GM12878 (cell line): ENCODE results near the gene PDE11A. TPM values are rescaled to one million over a fixed set of nuclear protein-coding genes. Genes with fewer than 3 reads are reported as not detected.

ENCODE experiments used
- ATAC-seq: fragments of 200-7000 bp; cut with Tn5 transposase; 3 replicates; pipeline ENCODE4 v1.9.1; 2020; ENCODE audit warnings: mild to moderate bottlenecking, moderate library complexity
- BruUV-seq: library from RNA; stranded (reverse); fragments of 400-500 nt; replicated peaks from 2 replicates; lab custom pipeline; 2021; lab: Mats Ljungman, UMichigan
- CTCF ChIA-PET: fragments of 300-600 bp; sonication (Branson Sonifier 250); formaldehyde crosslinking; extraction: SDS; loops from one replicate; lab custom pipeline; 2021; ENCODE audit warnings: inconsistent platforms; lab: Yijun Ruan, JAX
- POLR2A ChIA-PET: fragments of 350-600 bp; formaldehyde crosslinking; extraction: SDS; loops from one replicate; lab custom pipeline; 2021; ENCODE audit warnings: inconsistent platforms; lab: Charles Lee
- RAD21 ChIA-PET: fragments of 300-600 bp; sonication (Branson Sonifier 250); formaldehyde crosslinking; loops from one replicate; lab custom pipeline; 2023; ENCODE audit warnings: antibody characterized with exemption; ENCODE audit not compliant: unreplicated experiment; lab: Charles Lee
- SMC1A ChIA-PET: fragments of 300-600 bp; sonication (Branson Sonifier 250); formaldehyde crosslinking; loops from one replicate; lab custom pipeline; 2023; ENCODE audit not compliant: unreplicated experiment, uncharacterized antibody; lab: Charles Lee
- DNase-seq: peaks from one replicate; pipeline ENCODE4 v3.0.0-alpha.2; 2011; ENCODE audit warnings: low read depth, low spot score
- FAIRE-seq: peaks from 3 replicates; lab custom pipeline; 2011; peaks lifted over from hg19 to GRCh38; lab: Jason Lieb, UNC
- H2AFZ ChIP-seq: 2 replicates; pipeline ENCODE4 v1.6.0; 2011; ENCODE audit warnings: low read depth, low read length, control low read depth; ENCODE audit not compliant: control insufficient read depth
- H3K27ac ChIP-seq: 2 replicates; pipeline ENCODE4 v1.5.1; 2011; ENCODE audit warnings: control low read depth; ENCODE audit not compliant: control insufficient read depth, insufficient read depth
- H3K27me3 ChIP-seq, 2 experiments: replicated peaks in 1 of 2; 2 replicates each; pipeline versions ENCODE4 v1.6.0 to v1.6.1; 2011; ENCODE audit warnings: low read length in 1 of 2; ENCODE audit not compliant: control insufficient read depth in 2 of 2, insufficient read depth in 2 of 2
- H3K36me3 ChIP-seq, 2 experiments: 2 replicates each; pipeline ENCODE4 v1.5.1; 2011; ENCODE audit warnings: low read length in 1 of 2; ENCODE audit not compliant: control insufficient read depth in 2 of 2, insufficient read depth in 2 of 2
- H3K4me1 ChIP-seq: 2 replicates; pipeline ENCODE4 v1.6.1; 2011; ENCODE audit warnings: mild to moderate bottlenecking, low read length, moderate library complexity, mixed read lengths; ENCODE audit not compliant: control insufficient read depth, insufficient read depth
- H3K4me2 ChIP-seq: 2 replicates; pipeline ENCODE4 v1.6.0; 2011; ENCODE audit warnings: control low read depth; ENCODE audit not compliant: control insufficient read depth, insufficient read depth
- H3K4me3 ChIP-seq: fragments of 200-600 bp; sonication (generic); 2 replicates; pipeline ENCODE4 v1.5.1; 2016
- H3K79me2 ChIP-seq: 2 replicates; pipeline ENCODE4 v1.6.0; 2011; ENCODE audit warnings: low read length; ENCODE audit not compliant: control insufficient read depth, insufficient read depth
- H3K9ac ChIP-seq: 2 replicates; pipeline ENCODE4 v1.8.0; 2011; ENCODE audit warnings: low read length, control low read depth, mixed read lengths; ENCODE audit not compliant: control insufficient read depth, insufficient read depth
- H3K9me3 ChIP-seq: replicated peaks from 3 replicates; pipeline ENCODE4 v1.5.1; 2011; ENCODE audit warnings: mild to moderate bottlenecking, low read length; ENCODE audit not compliant: control insufficient read depth, insufficient read depth
- H4K20me1 ChIP-seq: 2 replicates; pipeline ENCODE4 v1.6.0; 2011; ENCODE audit not compliant: control insufficient read depth, insufficient read depth
- BHLHE40 ChIP-seq, 2 experiments: fragments of 450-650 bp in 1 of 2; IDR thresholded peaks; 2 replicates each; pipeline ENCODE4 v1.6.1; 2011 to 2017; ENCODE audit warnings: low read depth in 2 of 2, borderline replicate concordance in 1 of 2, improper control_type of control experiment in 1 of 2, low read length in 1 of 2, mild to moderate bottlenecking in 1 of 2
- HDAC2 ChIP-seq: fragments of 200-600 bp; sonication (generic); IDR thresholded peaks from 2 replicates; pipeline ENCODE4 v1.6.1; 2017
- KAT2A ChIP-seq: conservative IDR thresholded peaks from 2 replicates; pipeline ENCODE4 v1.6.1; 2011; ENCODE audit warnings: low read depth, low read length; ENCODE audit not compliant: control insufficient read depth
- NR2C1 ChIP-seq: fragments of 450-650 bp; IDR thresholded peaks from 2 replicates; pipeline ENCODE4 v1.6.1; 2017; ENCODE audit warnings: antibody characterized with exemption, mild to moderate bottlenecking, moderate library complexity
- POLR2AphosphoS2 ChIP-seq: IDR thresholded peaks from 2 replicates; pipeline ENCODE4 v1.6.1; 2011; ENCODE audit warnings: low read depth, mild to moderate bottlenecking, low read length, improper control_type of control experiment, moderate library complexity
- RFX5 ChIP-seq: IDR thresholded peaks from 2 replicates; pipeline ENCODE4 v1.6.1; 2011; ENCODE audit warnings: low read depth, low read length, improper control_type of control experiment
- RUNX3 ChIP-seq: IDR thresholded peaks from 2 replicates; pipeline ENCODE4 v1.6.1; 2012; ENCODE audit warnings: low read length, inconsistent platforms
- SMC3 ChIP-seq: IDR thresholded peaks from 2 replicates; pipeline ENCODE4 v1.6.1; 2011; ENCODE audit warnings: low read length, improper control_type of control experiment, borderline replicate concordance
- SP1 ChIP-seq: IDR thresholded peaks from one replicate; pipeline ENCODE4 v1.6.1; 2011; ENCODE audit warnings: low read depth, low read length
- TAF1 ChIP-seq: IDR thresholded peaks from 2 replicates; pipeline ENCODE4 v1.6.1; 2011; ENCODE audit warnings: mild to moderate bottlenecking, low read depth, low read length, borderline replicate concordance
- YY1 ChIP-seq: IDR thresholded peaks from 2 replicates; pipeline ENCODE4 v1.6.1; 2011; ENCODE audit warnings: low read depth, mild to moderate bottlenecking, low read length
- ZNF207 ChIP-seq: fragments of 450-650 bp; IDR thresholded peaks from 2 replicates; pipeline ENCODE4 v1.6.1; 2014; ENCODE audit warnings: antibody characterized with exemption, mild to moderate bottlenecking, borderline replicate concordance
- WGBS: methylation state at CpG from one replicate; pipeline ENCODE4 v1.1.6; 2016; ENCODE audit warnings: low lambda C conversion rate; ENCODE audit not compliant: insufficient replicate concordance, insufficient coverage; ENCODE audit errors: missing lambda C conversion rate; 5-methylcytosine and 5-hydroxymethylcytosine counted together
- in situ Hi-C: fragments of 300-500 bp; cut with MboI; formaldehyde crosslinking; loops from 9 replicates; pipeline ENCODE4 v1.14.3; 2018; ENCODE audit warnings: mixed read lengths
- intact Hi-C: fragments of 100-400 bp; cut with micrococcal nuclease; formaldehyde crosslinking; loops from one replicate; pipeline ENCODE4 v1.14.2; 2022; ENCODE audit not compliant: unreplicated experiment
- polyA plus RNA-seq, 11 experiments: library from polyadenylated mRNA; depleted of rRNA in 4 of 11; unstranded in 6 of 11; stranded (reverse) in 5 of 11; fragments of >200 nt; fragmentation: Nextera tagmentation in 4 of 11; fragmentation: Illumina TruSeq in 1 of 11; extraction: Ambion mirVana in 4 of 11; extraction: Trizol in 1 of 11; gene quantifications; 1 replicate in 1 of 11; 2 replicates in 10 of 11; pipeline versions ENCODE4 v1.2.1 to v1.2.3, GENCODE V29; 2011 to 2016; ENCODE audit warnings: inconsistent platforms in 2 of 11, missing spikeins in 2 of 11, low read depth in 1 of 11
- total RNA-seq, 4 experiments: library from RNA; depleted of rRNA in 3 of 4; stranded (reverse); fragments of >200 nt in 3 of 4; fragmentation: Illumina TruSeq in 1 of 4; extraction: Trizol in 1 of 4; gene quantifications; 2 replicates each; pipeline versions ENCODE4 v1.2.1 to v1.2.3, GENCODE V29; 2013 to 2021
- TF ChIP-seq, protein P1 (sequence below): fragments of 450-650 bp; IDR thresholded peaks from 2 replicates; pipeline ENCODE4 v1.6.1; 2017; ENCODE audit warnings: mild to moderate bottlenecking
- TF ChIP-seq, protein P2 (sequence below), 3 experiments: IDR thresholded peaks in 2 of 3; conservative IDR thresholded peaks in 1 of 3; 2 replicates each; pipeline ENCODE4 v1.5.1; 2011; ENCODE audit warnings: low read depth in 3 of 3, low read length in 3 of 3, mild to moderate bottlenecking in 3 of 3, control low read depth in 2 of 3, moderate library complexity in 2 of 3, inconsistent platforms in 1 of 3, mixed read lengths in 1 of 3; ENCODE audit not compliant: control insufficient read depth in 2 of 3, insufficient read depth in 1 of 3; ENCODE audit errors: extremely low read depth in 1 of 3
- TF ChIP-seq, protein P3 (sequence below): fragments of 450-650 bp; IDR thresholded peaks from 2 replicates; pipeline ENCODE4 v1.6.1; 2017; ENCODE audit warnings: mild to moderate bottlenecking, moderate library complexity

PDE11A gene
- total and polyA plus RNA-seq, 10 of the 15 experiments (the other 5 are each of a cell fraction or from before 2014, with no cell fraction given) = 0.01 to 0.17 (median 0.06) TPM; not detected in 5

DNA sequence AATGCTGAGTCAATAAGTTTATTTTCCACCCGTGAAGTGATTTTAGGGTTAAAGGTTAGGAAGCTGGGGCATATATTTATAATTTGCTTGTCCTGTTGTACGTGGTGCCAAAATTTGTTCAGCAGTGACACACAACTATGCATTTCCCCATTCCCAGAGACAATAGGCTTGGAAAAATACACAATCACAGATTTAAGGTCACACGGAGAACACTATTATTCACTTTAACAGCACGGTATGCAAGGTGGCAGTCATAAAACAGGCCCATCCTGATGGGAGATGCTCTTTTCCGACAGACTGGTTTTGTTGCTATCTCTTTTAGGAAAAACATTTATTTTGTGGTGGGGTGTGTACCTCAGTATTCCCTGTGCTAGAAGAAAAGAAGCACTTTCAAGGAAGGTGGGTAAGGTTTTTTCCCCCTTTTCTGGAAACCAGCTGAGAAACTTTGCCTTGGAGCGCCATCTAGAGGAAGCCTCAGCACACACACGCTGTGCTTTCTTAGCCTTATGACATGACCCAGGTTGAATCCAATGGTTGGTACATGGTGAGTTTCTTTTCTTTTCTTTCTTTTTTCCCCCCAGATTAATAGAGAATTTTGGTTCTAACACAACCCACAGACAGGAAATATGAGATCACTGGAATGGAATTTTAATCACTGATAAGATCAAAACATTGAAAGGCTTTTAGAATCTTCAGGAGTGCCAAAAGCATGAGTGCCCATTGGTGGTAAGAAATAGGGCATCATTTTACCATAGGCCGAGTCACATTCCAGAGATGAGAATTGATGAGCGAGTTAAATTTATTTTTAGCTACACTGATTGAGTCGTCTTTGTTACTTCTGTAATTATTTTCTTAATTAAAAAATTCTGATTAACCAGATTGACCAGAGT lies 347.9 kb downstream of the PDE11A start:
- ChIA-PET RAD21 (interaction anchor here (0.9 to 3.4 kb wide), 8 partner anchors 120 to 559 kb away, joined by 3 to 28 read pairs (median 4); no protein-coding TSS in a partner anchor), SMC1A (interaction anchor here (0.9 to 5.7 kb wide), 9 partner anchors 24 to 560 kb away, joined by 3 to 46 read pairs (median 3); no protein-coding TSS in a partner anchor), POLR2A (no interaction called here), CTCF (interaction anchor here (0.7 to 10.0 kb wide), 24 partner anchors 9 to 576 kb away, joined by 3 to 104 read pairs (median 6); no protein-coding TSS in a partner anchor)
- H2AFZ ChIP-seq = no peak overlapping the region
- no peaks in the 10 kb centered on the region; a peak in 1 of 4 replicates for H3K27me3 ChIP-seq
- no peak overlapping the region for H3K27ac ChIP-seq
- FAIRE-seq (peak; percentile 75), DNase-seq (no peak), ATAC-seq (peak; percentile 92)
- no peaks in the 10 kb centered on the region for H3K9me3 ChIP-seq
- H3K36me3 ChIP-seq = no peaks in the 10 kb centered on the region
- BruUV-seq = no TSS peak
- no peak overlapping the region for H3K4me2 ChIP-seq
- no peaks in the 10 kb centered on the region for H3K79me2 ChIP-seq
- no peak overlapping the region for H3K9ac ChIP-seq
- 49% methylated on average over 10 of the region's 10 CpGs for WGBS
- in situ Hi-C loops = loop anchor here (5.0 to 10.0 kb wide), 2 partner anchors 387 to 560 kb away; no protein-coding TSS in a partner anchor
- H3K4me3 ChIP-seq = no peak overlapping the region
- H3K4me1 ChIP-seq = no peaks in the 10 kb centered on the region
- intact Hi-C loops = loop anchor here (1.0 to 5.0 kb wide), 5 partner anchors 127 to 562 kb away; no protein-coding TSS in a partner anchor
- H4K20me1 ChIP-seq = no peaks in the 10 kb centered on the region
- TF ChIP-seq ZNF207 (no peak), RFX5 (no peak), BHLHE40 (IDR thresholded peaks at IDR 0.05; ENCODE audit: borderline replicate concordance in 1 of 2, low read depth in 2 of 2, low read length in 1 of 2) (no peak), YY1 (peak; percentile 40; the same call in 1 of the 2 replicates), RUNX3 (no peak), NR2C1 (no peak), SMC3 (peak; percentile 86), POLR2AphosphoS2 (no peak), KAT2A (no peak), SP1 (no peak), HDAC2 (no peak), TAF1 (no peak)
- TF ChIP-seq, protein P1, sequence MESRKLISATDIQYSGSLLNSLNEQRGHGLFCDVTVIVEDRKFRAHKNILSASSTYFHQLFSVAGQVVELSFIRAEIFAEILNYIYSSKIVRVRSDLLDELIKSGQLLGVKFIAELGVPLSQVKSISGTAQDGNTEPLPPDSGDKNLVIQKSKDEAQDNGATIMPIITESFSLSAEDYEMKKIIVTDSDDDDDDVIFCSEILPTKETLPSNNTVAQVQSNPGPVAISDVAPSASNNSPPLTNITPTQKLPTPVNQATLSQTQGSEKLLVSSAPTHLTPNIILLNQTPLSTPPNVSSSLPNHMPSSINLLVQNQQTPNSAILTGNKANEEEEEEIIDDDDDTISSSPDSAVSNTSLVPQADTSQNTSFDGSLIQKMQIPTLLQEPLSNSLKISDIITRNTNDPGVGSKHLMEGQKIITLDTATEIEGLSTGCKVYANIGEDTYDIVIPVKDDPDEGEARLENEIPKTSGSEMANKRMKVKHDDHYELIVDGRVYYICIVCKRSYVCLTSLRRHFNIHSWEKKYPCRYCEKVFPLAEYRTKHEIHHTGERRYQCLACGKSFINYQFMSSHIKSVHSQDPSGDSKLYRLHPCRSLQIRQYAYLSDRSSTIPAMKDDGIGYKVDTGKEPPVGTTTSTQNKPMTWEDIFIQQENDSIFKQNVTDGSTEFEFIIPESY = no peak
- TF ChIP-seq, protein P2, sequence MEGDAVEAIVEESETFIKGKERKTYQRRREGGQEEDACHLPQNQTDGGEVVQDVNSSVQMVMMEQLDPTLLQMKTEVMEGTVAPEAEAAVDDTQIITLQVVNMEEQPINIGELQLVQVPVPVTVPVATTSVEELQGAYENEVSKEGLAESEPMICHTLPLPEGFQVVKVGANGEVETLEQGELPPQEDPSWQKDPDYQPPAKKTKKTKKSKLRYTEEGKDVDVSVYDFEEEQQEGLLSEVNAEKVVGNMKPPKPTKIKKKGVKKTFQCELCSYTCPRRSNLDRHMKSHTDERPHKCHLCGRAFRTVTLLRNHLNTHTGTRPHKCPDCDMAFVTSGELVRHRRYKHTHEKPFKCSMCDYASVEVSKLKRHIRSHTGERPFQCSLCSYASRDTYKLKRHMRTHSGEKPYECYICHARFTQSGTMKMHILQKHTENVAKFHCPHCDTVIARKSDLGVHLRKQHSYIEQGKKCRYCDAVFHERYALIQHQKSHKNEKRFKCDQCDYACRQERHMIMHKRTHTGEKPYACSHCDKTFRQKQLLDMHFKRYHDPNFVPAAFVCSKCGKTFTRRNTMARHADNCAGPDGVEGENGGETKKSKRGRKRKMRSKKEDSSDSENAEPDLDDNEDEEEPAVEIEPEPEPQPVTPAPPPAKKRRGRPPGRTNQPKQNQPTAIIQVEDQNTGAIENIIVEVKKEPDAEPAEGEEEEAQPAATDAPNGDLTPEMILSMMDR (IDR thresholded peaks at IDR 0.05 in 2 of 3, conservative IDR thresholded peaks at IDR 0.05 in 1 of 3; ENCODE audit: control insufficient read depth in 2 of 3, extremely low read depth in 1 of 3, insufficient read depth in 1 of 3, low read depth in 3 of 3, low read length in 3 of 3) = peak; percentile 85 to 93 (median 90)
- TF ChIP-seq, protein P3, sequence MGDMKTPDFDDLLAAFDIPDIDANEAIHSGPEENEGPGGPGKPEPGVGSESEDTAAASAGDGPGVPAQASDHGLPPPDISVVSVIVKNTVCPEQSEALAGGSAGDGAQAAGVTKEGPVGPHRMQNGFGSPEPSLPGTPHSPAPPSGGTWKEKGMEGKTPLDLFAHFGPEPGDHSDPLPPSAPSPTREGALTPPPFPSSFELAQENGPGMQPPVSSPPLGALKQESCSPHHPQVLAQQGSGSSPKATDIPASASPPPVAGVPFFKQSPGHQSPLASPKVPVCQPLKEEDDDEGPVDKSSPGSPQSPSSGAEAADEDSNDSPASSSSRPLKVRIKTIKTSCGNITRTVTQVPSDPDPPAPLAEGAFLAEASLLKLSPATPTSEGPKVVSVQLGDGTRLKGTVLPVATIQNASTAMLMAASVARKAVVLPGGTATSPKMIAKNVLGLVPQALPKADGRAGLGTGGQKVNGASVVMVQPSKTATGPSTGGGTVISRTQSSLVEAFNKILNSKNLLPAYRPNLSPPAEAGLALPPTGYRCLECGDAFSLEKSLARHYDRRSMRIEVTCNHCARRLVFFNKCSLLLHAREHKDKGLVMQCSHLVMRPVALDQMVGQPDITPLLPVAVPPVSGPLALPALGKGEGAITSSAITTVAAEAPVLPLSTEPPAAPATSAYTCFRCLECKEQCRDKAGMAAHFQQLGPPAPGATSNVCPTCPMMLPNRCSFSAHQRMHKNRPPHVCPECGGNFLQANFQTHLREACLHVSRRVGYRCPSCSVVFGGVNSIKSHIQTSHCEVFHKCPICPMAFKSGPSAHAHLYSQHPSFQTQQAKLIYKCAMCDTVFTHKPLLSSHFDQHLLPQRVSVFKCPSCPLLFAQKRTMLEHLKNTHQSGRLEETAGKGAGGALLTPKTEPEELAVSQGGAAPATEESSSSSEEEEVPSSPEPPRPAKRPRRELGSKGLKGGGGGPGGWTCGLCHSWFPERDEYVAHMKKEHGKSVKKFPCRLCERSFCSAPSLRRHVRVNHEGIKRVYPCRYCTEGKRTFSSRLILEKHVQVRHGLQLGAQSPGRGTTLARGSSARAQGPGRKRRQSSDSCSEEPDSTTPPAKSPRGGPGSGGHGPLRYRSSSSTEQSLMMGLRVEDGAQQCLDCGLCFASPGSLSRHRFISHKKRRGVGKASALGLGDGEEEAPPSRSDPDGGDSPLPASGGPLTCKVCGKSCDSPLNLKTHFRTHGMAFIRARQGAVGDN = no peak
